ENCODE results near the gene CYB561D2.

The CYB561D2 gene

GRCh38 chr3:50341996-50342650, 8.5 kb upstream of the CYB561D2 start:
- H3K9me3 ChIP-seq (ENCODE audit: control insufficient read depth in 1 of 2, low read length in 2 of 2), result no peaks in the 10 kb centered on the region
- no peak overlapping the region for H3K27ac ChIP-seq (ENCODE audit: low read depth, low read length)
- no peak overlapping the region for H3K4me3 ChIP-seq (ENCODE audit: low read depth in 1 of 2, low read length in 2 of 2)
- no peaks in the 10 kb centered on the region for H3K27me3 ChIP-seq (ENCODE audit: control insufficient read depth in 1 of 2, insufficient read depth in 2 of 2, low read length in 2 of 2)
- no peak overlapping the region for H3K9ac ChIP-seq (ENCODE audit: low read depth in 1 of 2, low read length in 2 of 2)
- no peaks in the 10 kb centered on the region for H3K36me3 ChIP-seq (ENCODE audit: control insufficient read depth in 1 of 2, insufficient read depth in 2 of 2, low read length in 2 of 2)
- peaks cover 29 to 44% of the 10 kb centered on the region in 2 donors for H3K4me1 ChIP-seq (ENCODE audit: control insufficient read depth in 1 of 2, insufficient read depth in 2 of 2, low read length in 2 of 2)

GRCh38 chr3:50342813-50343633, 7.6 kb upstream of the CYB561D2 start:
- Histone ChIP-seq H3K4me1 (ENCODE audit: control insufficient read depth in 1 of 2, insufficient read depth in 2 of 2, low read length in 2 of 2) (peaks cover 29 to 44% of the 10 kb centered on the region in 2 donors), H3K4me3 (ENCODE audit: low read depth in 1 of 2, low read length in 2 of 2) (no peak overlapping the region), H3K9ac (ENCODE audit: low read depth in 1 of 2, low read length in 2 of 2) (no peak overlapping the region), H3K9me3 (ENCODE audit: control insufficient read depth in 1 of 2, low read length in 2 of 2) (no peaks in the 10 kb centered on the region), H3K27me3 (ENCODE audit: control insufficient read depth in 1 of 2, insufficient read depth in 2 of 2, low read length in 2 of 2) (no peaks in the 10 kb centered on the region), H3K27ac (ENCODE audit: low read depth, low read length) (no peak overlapping the region), H3K36me3 (ENCODE audit: control insufficient read depth in 1 of 2, insufficient read depth in 2 of 2, low read length in 2 of 2) (peaks cover 0 to 5% of the 10 kb centered on the region in 2 donors)

- H3K4me1 ChIP-seq (ENCODE audit: control insufficient read depth in 1 of 2, insufficient read depth in 2 of 2, low read length in 2 of 2), result peaks cover 34 to 44% of the 10 kb centered on the region in 2 donors
- peaks cover 0 to 13% of the 10 kb centered on the region in 2 donors for H3K36me3 ChIP-seq (ENCODE audit: control insufficient read depth in 1 of 2, insufficient read depth in 2 of 2, low read length in 2 of 2)
- no peaks in the 10 kb centered on the region for H3K9me3 ChIP-seq (ENCODE audit: control insufficient read depth in 1 of 2, low read length in 2 of 2)
- peak overlapping the region in 1 of 2 donors; percentile 63 for H3K9ac ChIP-seq (ENCODE audit: low read depth in 1 of 2, low read length in 2 of 2)
- no peaks in the 10 kb centered on the region for H3K27me3 ChIP-seq (ENCODE audit: control insufficient read depth in 1 of 2, insufficient read depth in 2 of 2, low read length in 2 of 2)
- no peak overlapping the region for H3K4me3 ChIP-seq (ENCODE audit: low read depth in 1 of 2, low read length in 2 of 2)
- no peak overlapping the region for H3K27ac ChIP-seq (ENCODE audit: low read depth, low read length)
Observed at GRCh38 chr3:50345008-50345407, 5.7 kb upstream of the CYB561D2 start.

- H3K9ac ChIP-seq (ENCODE audit: low read depth in 1 of 2, low read length in 2 of 2), result peak within 1 kb of the TSS in 1 of 2 donors; percentile 63
- peaks cover 36 to 44% of the 10 kb centered on the region in 2 donors for H3K4me1 ChIP-seq (ENCODE audit: control insufficient read depth in 1 of 2, insufficient read depth in 2 of 2, low read length in 2 of 2)
- H3K27ac ChIP-seq (ENCODE audit: low read depth, low read length), result no peak within 1 kb of the TSS
- no peaks in the 10 kb centered on the region for H3K27me3 ChIP-seq (ENCODE audit: control insufficient read depth in 1 of 2, insufficient read depth in 2 of 2, low read length in 2 of 2)
- no peaks in the 10 kb centered on the region for H3K9me3 ChIP-seq (ENCODE audit: control insufficient read depth in 1 of 2, low read length in 2 of 2)
- peak within 1 kb of the TSS; percentile 48 to 66 for H3K4me3 ChIP-seq (ENCODE audit: low read depth in 1 of 2, low read length in 2 of 2)
- peaks cover 0 to 13% of the 10 kb centered on the region in 2 donors for H3K36me3 ChIP-seq (ENCODE audit: control insufficient read depth in 1 of 2, insufficient read depth in 2 of 2, low read length in 2 of 2)
Observed at GRCh38 chr3:50345586-50346234, 5.0 kb upstream of the CYB561D2 start, which contains the start of gene ZMYND10. Gene ZMYND10 (minus strand): TSS chr3:50345732. CDS start chr3:50345579, 153 bp downstream.

- H3K36me3 ChIP-seq (ENCODE audit: control insufficient read depth in 1 of 2, insufficient read depth in 2 of 2, low read length in 2 of 2), result peaks cover 0 to 13% of the 10 kb centered on the region in 2 donors
- H3K9me3 ChIP-seq (ENCODE audit: control insufficient read depth in 1 of 2, low read length in 2 of 2), result no peaks in the 10 kb centered on the region
- no peak overlapping the region for H3K4me3 ChIP-seq (ENCODE audit: low read depth in 1 of 2, low read length in 2 of 2)
- H3K9ac ChIP-seq (ENCODE audit: low read depth in 1 of 2, low read length in 2 of 2), result peak overlapping the region in 1 of 2 donors; percentile 45
- H3K27me3 ChIP-seq (ENCODE audit: control insufficient read depth in 1 of 2, insufficient read depth in 2 of 2, low read length in 2 of 2), result no peaks in the 10 kb centered on the region
- peaks cover 39 to 46% of the 10 kb centered on the region in 2 donors for H3K4me1 ChIP-seq (ENCODE audit: control insufficient read depth in 1 of 2, insufficient read depth in 2 of 2, low read length in 2 of 2)
- H3K27ac ChIP-seq (ENCODE audit: low read depth, low read length), result no peak overlapping the region
Observed at GRCh38 chr3:50347187-50347813, 3.4 kb upstream of the CYB561D2 start.

GRCh38 chr3:50350213-50350526, 492 bp upstream of the CYB561D2 start:
- Histone ChIP-seq H3K27ac (ENCODE audit: low read depth, low read length) (peak overlapping the region; percentile 98), H3K4me1 (ENCODE audit: control insufficient read depth in 1 of 2, insufficient read depth in 2 of 2, low read length in 2 of 2) (peaks cover 36 to 43% of the 10 kb centered on the region in 2 donors), H3K36me3 (ENCODE audit: control insufficient read depth in 1 of 2, insufficient read depth in 2 of 2, low read length in 2 of 2) (peaks cover 15 to 38% of the 10 kb centered on the region in 2 donors), H3K9ac (ENCODE audit: low read depth in 1 of 2, low read length in 2 of 2) (peak overlapping the region; percentile 69 to 76), H3K4me3 (ENCODE audit: low read depth in 1 of 2, low read length in 2 of 2) (peak overlapping the region; percentile 87 to 91), H3K9me3 (ENCODE audit: control insufficient read depth in 1 of 2, low read length in 2 of 2) (no peaks in the 10 kb centered on the region), H3K27me3 (ENCODE audit: control insufficient read depth in 1 of 2, insufficient read depth in 2 of 2, low read length in 2 of 2) (no peaks in the 10 kb centered on the region)

- Histone ChIP-seq H3K27me3 (ENCODE audit: control insufficient read depth in 1 of 2, insufficient read depth in 2 of 2, low read length in 2 of 2) (no peaks in the 10 kb centered on the region), H3K27ac (ENCODE audit: low read depth, low read length) (peak overlapping the region; percentile 98), H3K4me3 (ENCODE audit: low read depth in 1 of 2, low read length in 2 of 2) (peak overlapping the region; percentile 87 to 91), H3K4me1 (ENCODE audit: control insufficient read depth in 1 of 2, insufficient read depth in 2 of 2, low read length in 2 of 2) (peaks cover 40 to 46% of the 10 kb centered on the region in 2 donors), H3K9me3 (ENCODE audit: control insufficient read depth in 1 of 2, low read length in 2 of 2) (no peaks in the 10 kb centered on the region), H3K36me3 (ENCODE audit: control insufficient read depth in 1 of 2, insufficient read depth in 2 of 2, low read length in 2 of 2) (peaks cover 24 to 50% of the 10 kb centered on the region in 2 donors), H3K9ac (ENCODE audit: low read depth in 1 of 2, low read length in 2 of 2) (peak overlapping the region; percentile 69 to 76)
Observed at GRCh38 chr3:50351323-50351697, 648 bp downstream of the CYB561D2 start.

- Histone ChIP-seq H3K9me3 (ENCODE audit: control insufficient read depth in 1 of 2, low read length in 2 of 2) (no peaks in the 10 kb centered on the region), H3K36me3 (ENCODE audit: control insufficient read depth in 1 of 2, insufficient read depth in 2 of 2, low read length in 2 of 2) (peaks cover 30 to 48% of the 10 kb centered on the region in 2 donors), H3K27me3 (ENCODE audit: control insufficient read depth in 1 of 2, insufficient read depth in 2 of 2, low read length in 2 of 2) (no peaks in the 10 kb centered on the region), H3K9ac (ENCODE audit: low read depth in 1 of 2, low read length in 2 of 2) (no peak overlapping the region), H3K27ac (ENCODE audit: low read depth, low read length) (no peak overlapping the region), H3K4me1 (ENCODE audit: control insufficient read depth in 1 of 2, insufficient read depth in 2 of 2, low read length in 2 of 2) (peaks cover 55% of the 10 kb centered on the region in 2 donors), H3K4me3 (ENCODE audit: low read depth in 1 of 2, low read length in 2 of 2) (no peak overlapping the region)
Observed at GRCh38 chr3:50352781-50353180, 2.1 kb downstream of the CYB561D2 start.

- H3K9me3 ChIP-seq (ENCODE audit: control insufficient read depth in 1 of 2, low read length in 2 of 2), result no peaks in the 10 kb centered on the region
- no peaks in the 10 kb centered on the region for H3K27me3 ChIP-seq (ENCODE audit: control insufficient read depth in 1 of 2, insufficient read depth in 2 of 2, low read length in 2 of 2)
- no peak overlapping the region for H3K9ac ChIP-seq (ENCODE audit: low read depth in 1 of 2, low read length in 2 of 2)
- no peak overlapping the region for H3K27ac ChIP-seq (ENCODE audit: low read depth, low read length)
- H3K36me3 ChIP-seq (ENCODE audit: control insufficient read depth in 1 of 2, insufficient read depth in 2 of 2, low read length in 2 of 2), result peaks cover 30 to 42% of the 10 kb centered on the region in 2 donors
- no peak overlapping the region for H3K4me3 ChIP-seq (ENCODE audit: low read depth in 1 of 2, low read length in 2 of 2)
- H3K4me1 ChIP-seq (ENCODE audit: control insufficient read depth in 1 of 2, insufficient read depth in 2 of 2, low read length in 2 of 2), result peaks cover 61 to 62% of the 10 kb centered on the region in 2 donors
Observed at GRCh38 chr3:50353245-50354004, 2.8 kb downstream of the CYB561D2 start.
